Measurements from ENCODE around the gene PLEKHM2.

- TF ChIP-seq CTCF (IDR thresholded peaks at IDR 0.05) (no peak), EZH2 (IDR thresholded peaks at IDR 0.05) (no peak)
Observed at GRCh38 chr1:15714406-15715136, 30.5 kb downstream of the PLEKHM2 start.
